MM.1S (cell line): ENCODE data around the gene ADIPOR2.

Experiments used
- DNase-seq: peaks from one replicate; pipeline ENCODE4 v3.0.0-alpha.2; 2015
- H2AFZ ChIP-seq: fragments of 300-600 bp; sonication (generic); 2 replicates; pipeline ENCODE4 v1.6.0; 2016; ENCODE audit warnings: antibody characterized with exemption, low read length
- H3F3A ChIP-seq: fragments of 300-600 bp; sonication (generic); 2 replicates; pipeline ENCODE4 v1.6.1; 2016; ENCODE audit warnings: mild to moderate bottlenecking, antibody characterized with exemption, low read length, moderate library complexity, mixed read lengths; ENCODE audit not compliant: insufficient read depth
- H3K27ac ChIP-seq: fragments of 300-600 bp; sonication (generic); 2 replicates; pipeline ENCODE4 v1.5.1; 2016; ENCODE audit warnings: mild to moderate bottlenecking, low read length
- H3K27me3 ChIP-seq: fragments of 300-600 bp; sonication (generic); replicated peaks from 2 replicates; pipeline ENCODE4 v1.6.0; 2016; ENCODE audit warnings: low read length; ENCODE audit not compliant: insufficient read depth
- H3K36me3 ChIP-seq: fragments of 300-600 bp; sonication (generic); replicated peaks from 2 replicates; pipeline ENCODE4 v1.6.1; 2016; ENCODE audit warnings: mild to moderate bottlenecking, low read length, mixed read lengths; ENCODE audit not compliant: insufficient read depth
- H3K4me1 ChIP-seq: fragments of 300-600 bp; sonication (generic); 2 replicates; pipeline ENCODE4 v1.6.1; 2016; ENCODE audit warnings: low read length, mixed read lengths
- H3K4me2 ChIP-seq: fragments of 300-600 bp; sonication (generic); 2 replicates; pipeline ENCODE4 v1.6.0; 2016; ENCODE audit warnings: low read depth, low read length
- H3K4me3 ChIP-seq: fragments of 300-600 bp; sonication (generic); 2 replicates; pipeline ENCODE4 v1.5.1; 2016; ENCODE audit warnings: low read length, mixed read lengths
- H3K79me2 ChIP-seq: fragments of 300-600 bp; sonication (generic); 2 replicates; pipeline ENCODE4 v1.6.1; 2016; ENCODE audit warnings: mixed run types, low read length, mixed read lengths
- H3K9ac ChIP-seq: fragments of 300-600 bp; sonication (generic); 2 replicates; pipeline ENCODE4 v1.6.1; 2016; ENCODE audit warnings: low read length, mixed read lengths
- H3K9me2 ChIP-seq: fragments of 300-600 bp; sonication (generic); replicated peaks from 2 replicates; pipeline ENCODE4 v1.6.1; 2016; ENCODE audit warnings: mild to moderate bottlenecking, low read length, mixed read lengths; ENCODE audit not compliant: insufficient read depth
- H3K9me3 ChIP-seq: fragments of 300-600 bp; sonication (generic); replicated peaks from 2 replicates; pipeline ENCODE4 v1.6.1; 2016; ENCODE audit warnings: mild to moderate bottlenecking, low read length, mixed read lengths; ENCODE audit not compliant: insufficient read depth
- H4K20me1 ChIP-seq: fragments of 300-600 bp; sonication (generic); 2 replicates; pipeline ENCODE4 v1.6.1; 2016; ENCODE audit warnings: mild to moderate bottlenecking, low read length, moderate library complexity, mixed read lengths; ENCODE audit not compliant: insufficient read depth
- EZH2 ChIP-seq: fragments of 300-600 bp; sonication (generic); optimal IDR thresholded peaks from 2 replicates; pipeline ENCODE3; 2017; ENCODE audit warnings: low read depth, mild to moderate bottlenecking, antibody characterized with exemption, low read length, mixed read lengths
- EZH2phosphoT487 ChIP-seq: fragments of 300-600 bp; sonication (generic); IDR thresholded peaks from 2 replicates; pipeline ENCODE4 v1.6.1; 2018; ENCODE audit warnings: antibody characterized with exemption, low read length
- TF ChIP-seq, protein P1 (sequence below): fragments of 300-600 bp; sonication (generic); IDR thresholded peaks from 2 replicates; pipeline ENCODE4 v1.5.1; 2016; ENCODE audit warnings: antibody characterized with exemption, low read length, mixed read lengths

ADIPOR2 gene

DNA sequence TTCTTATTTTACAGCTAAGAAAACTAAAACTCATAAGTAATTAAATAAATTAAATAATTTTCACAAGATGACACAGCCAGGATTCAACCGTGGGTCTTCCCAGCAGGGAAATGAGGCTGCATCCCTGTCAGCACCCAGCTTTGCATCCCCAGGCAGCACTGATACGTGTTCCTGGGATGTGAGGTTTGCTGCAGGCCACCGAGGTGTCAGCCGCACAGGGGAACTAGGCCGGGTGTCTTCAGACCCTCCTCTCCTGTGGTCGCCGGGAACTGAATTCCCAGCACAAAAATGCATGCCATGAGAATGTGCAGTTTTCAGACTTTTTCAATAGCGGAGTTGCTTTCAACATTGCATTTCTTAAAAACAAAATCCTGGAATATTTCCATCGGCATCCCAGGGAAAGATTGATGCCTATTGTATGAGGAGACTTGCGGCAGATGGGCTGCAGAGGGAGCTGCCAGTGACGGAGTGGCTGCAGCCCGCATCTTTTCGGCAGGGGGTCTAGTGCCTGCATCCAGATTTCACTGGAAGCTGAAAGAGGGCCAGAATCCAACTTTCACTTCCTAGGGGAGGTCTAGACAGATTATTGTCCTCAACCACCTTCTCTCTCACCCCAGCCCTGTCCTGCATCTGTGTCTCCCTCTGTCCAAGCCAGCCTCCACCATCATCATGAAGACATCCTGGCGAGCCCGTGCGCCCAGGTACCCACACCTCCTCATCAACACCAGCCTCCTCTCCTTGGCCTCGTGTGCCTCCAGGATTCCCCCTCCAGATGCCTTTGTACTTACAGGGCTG lies 142.1 kb downstream of the ADIPOR2 start:
- no peaks in the 10 kb centered on the region for H3F3A ChIP-seq
- DNase-seq: no peak
- no peaks in the 10 kb centered on the region for H4K20me1 ChIP-seq
- no peak overlapping the region for H3K27ac ChIP-seq
- H3K9me2 ChIP-seq: no peaks in the 10 kb centered on the region
- H3K9ac ChIP-seq: no peak overlapping the region
- no peak for TF ChIP-seq EZH2phosphoT487
- TF ChIP-seq, protein P1, sequence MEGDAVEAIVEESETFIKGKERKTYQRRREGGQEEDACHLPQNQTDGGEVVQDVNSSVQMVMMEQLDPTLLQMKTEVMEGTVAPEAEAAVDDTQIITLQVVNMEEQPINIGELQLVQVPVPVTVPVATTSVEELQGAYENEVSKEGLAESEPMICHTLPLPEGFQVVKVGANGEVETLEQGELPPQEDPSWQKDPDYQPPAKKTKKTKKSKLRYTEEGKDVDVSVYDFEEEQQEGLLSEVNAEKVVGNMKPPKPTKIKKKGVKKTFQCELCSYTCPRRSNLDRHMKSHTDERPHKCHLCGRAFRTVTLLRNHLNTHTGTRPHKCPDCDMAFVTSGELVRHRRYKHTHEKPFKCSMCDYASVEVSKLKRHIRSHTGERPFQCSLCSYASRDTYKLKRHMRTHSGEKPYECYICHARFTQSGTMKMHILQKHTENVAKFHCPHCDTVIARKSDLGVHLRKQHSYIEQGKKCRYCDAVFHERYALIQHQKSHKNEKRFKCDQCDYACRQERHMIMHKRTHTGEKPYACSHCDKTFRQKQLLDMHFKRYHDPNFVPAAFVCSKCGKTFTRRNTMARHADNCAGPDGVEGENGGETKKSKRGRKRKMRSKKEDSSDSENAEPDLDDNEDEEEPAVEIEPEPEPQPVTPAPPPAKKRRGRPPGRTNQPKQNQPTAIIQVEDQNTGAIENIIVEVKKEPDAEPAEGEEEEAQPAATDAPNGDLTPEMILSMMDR: no peak
- TF ChIP-seq EZH2: no peak
- no peak overlapping the region for H3K4me3 ChIP-seq
- H3K9me3 ChIP-seq: no peaks in the 10 kb centered on the region
- no peaks in the 10 kb centered on the region for H3K36me3 ChIP-seq
- no peaks in the 10 kb centered on the region for H3K4me1 ChIP-seq
- no peak overlapping the region for H3K4me2 ChIP-seq
- H3K27me3 ChIP-seq: peaks cover 97% of the 10 kb centered on the region
- no peak overlapping the region for H2AFZ ChIP-seq
- no peaks in the 10 kb centered on the region for H3K79me2 ChIP-seq

DNA sequence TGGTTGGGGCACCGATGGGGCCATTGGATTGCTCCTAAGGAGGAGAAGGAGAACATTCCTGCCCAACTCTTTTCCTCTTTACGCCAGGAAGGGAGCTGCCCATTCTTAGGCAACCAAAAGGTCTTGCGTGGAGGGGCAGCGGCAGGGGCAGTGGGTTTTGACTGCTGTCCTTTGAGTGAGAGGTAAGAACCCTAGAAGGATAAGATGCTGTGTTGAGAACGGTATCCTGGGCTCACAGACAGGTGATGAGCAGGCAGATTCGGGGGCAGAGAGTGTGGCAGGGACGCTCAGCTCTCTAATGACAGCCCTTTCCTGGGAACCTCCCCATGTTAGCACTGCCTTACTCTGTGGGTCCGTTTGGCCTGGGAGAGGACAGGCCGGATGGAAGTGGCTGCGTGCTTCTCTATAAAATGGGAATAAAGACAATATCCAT lies 142.7 kb downstream of the ADIPOR2 start:
- Histone ChIP-seq H3K9me2 (no peaks in the 10 kb centered on the region), H3K27ac (no peak overlapping the region), H3K4me3 (no peak overlapping the region), H3K9ac (no peak overlapping the region), H3K9me3 (no peaks in the 10 kb centered on the region), H3K79me2 (no peaks in the 10 kb centered on the region), H3K4me1 (no peaks in the 10 kb centered on the region), H3F3A (no peaks in the 10 kb centered on the region), H3K27me3 (peaks cover 98% of the 10 kb centered on the region), H3K36me3 (no peaks in the 10 kb centered on the region), H2AFZ (no peak overlapping the region), H4K20me1 (no peaks in the 10 kb centered on the region), H3K4me2 (no peak overlapping the region)
- DNase-seq: no peak
- TF ChIP-seq, protein P1: no peak
- TF ChIP-seq EZH2 (no peak), EZH2phosphoT487 (no peak)

- H3K9me2 ChIP-seq: no peaks in the 10 kb centered on the region
- H3K4me3 ChIP-seq: no peak overlapping the region
- no peak for DNase-seq
- TF ChIP-seq EZH2 (no peak), EZH2phosphoT487 (no peak)
- TF ChIP-seq, protein P1: no peak
- H3K79me2 ChIP-seq: no peaks in the 10 kb centered on the region
- H4K20me1 ChIP-seq: no peaks in the 10 kb centered on the region
- H3K4me1 ChIP-seq: no peaks in the 10 kb centered on the region
- H3K4me2 ChIP-seq: no peak overlapping the region
- H3K36me3 ChIP-seq: no peaks in the 10 kb centered on the region
- H3K27me3 ChIP-seq: peaks cover 98% of the 10 kb centered on the region
- no peak overlapping the region for H3K9ac ChIP-seq
- no peak overlapping the region for H2AFZ ChIP-seq
- no peak overlapping the region for H3K27ac ChIP-seq
- H3F3A ChIP-seq: no peaks in the 10 kb centered on the region
- no peaks in the 10 kb centered on the region for H3K9me3 ChIP-seq
These were observed 143.5 kb downstream of the ADIPOR2 start for GRCh38 chr12:1834186-1834925.
